ENCODE measurements around the gene ITGB7. TPM values are rescaled to one million over a fixed set of nuclear protein-coding genes. Genes with fewer than 3 reads are reported as not detected.
A peak's percentile ranks its signal among the peaks of the same experiment; 100 is the strongest.

The ITGB7 gene
- total and polyA plus RNA-seq, 9 of the 15 experiments (the other 6 are each of a cell fraction or from before 2014, with no cell fraction given): 0.06 to 2.0 (median 0.67) TPM

DNA sequence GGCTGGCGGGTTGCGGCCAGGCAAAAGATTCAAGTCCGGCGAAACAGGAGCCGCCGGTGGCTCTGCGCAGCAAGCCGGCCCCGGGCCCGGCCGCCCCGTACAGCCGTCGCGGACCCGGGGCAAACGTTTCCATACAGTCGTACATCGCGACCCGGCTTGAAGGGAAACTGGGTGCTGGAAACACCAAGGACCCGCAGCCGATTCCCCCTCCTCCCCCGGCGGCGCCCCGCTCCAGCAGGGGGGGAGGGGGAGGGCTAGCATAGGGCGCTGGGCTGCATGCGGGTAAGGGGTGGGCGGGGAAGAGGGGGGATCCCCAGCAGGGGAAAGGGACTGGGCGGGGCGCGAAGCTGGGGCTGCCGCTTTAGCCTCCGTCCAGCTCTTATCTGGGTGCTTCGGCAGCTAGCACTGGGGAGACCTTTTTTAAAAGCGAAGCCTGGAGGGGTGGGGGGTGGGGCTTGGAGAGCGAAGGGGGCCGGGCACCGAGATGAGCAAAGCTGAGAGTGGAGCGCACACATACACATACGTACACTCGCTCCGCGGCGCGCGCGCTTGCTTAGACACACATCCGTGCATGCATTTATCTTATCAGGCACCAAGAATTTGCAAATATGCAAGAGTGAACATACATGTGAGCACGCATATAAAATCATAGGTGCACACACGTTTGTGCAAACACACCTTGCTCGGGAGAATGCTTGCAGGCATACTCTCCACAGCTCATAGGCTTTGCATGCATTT, 13.1 kb upstream of the ITGB7 start (continued):
- no peak for TF ChIP-seq NEUROD1 (IDR thresholded peaks at IDR 0.05; ENCODE audit: borderline replicate concordance, low read depth, low read length, partially characterized antibody)
- TF ChIP-seq KDM1A (IDR thresholded peaks at IDR 0.05): peak in 1 of 2 experiments; percentile 96; a peak in 2 of 4 replicates
- TF ChIP-seq MYBL2 (IDR thresholded peaks at IDR 0.05; ENCODE audit: low read depth): no peak
- no peak for TF ChIP-seq MYBL2 (CRISPR knock-in tag; IDR thresholded peaks at IDR 0.05; ENCODE audit: borderline replicate concordance)
- TF ChIP-seq NFIX (CRISPR knock-in tag; IDR thresholded peaks at IDR 0.05; ENCODE audit: low read depth): no peak
- TF ChIP-seq, protein P1, sequence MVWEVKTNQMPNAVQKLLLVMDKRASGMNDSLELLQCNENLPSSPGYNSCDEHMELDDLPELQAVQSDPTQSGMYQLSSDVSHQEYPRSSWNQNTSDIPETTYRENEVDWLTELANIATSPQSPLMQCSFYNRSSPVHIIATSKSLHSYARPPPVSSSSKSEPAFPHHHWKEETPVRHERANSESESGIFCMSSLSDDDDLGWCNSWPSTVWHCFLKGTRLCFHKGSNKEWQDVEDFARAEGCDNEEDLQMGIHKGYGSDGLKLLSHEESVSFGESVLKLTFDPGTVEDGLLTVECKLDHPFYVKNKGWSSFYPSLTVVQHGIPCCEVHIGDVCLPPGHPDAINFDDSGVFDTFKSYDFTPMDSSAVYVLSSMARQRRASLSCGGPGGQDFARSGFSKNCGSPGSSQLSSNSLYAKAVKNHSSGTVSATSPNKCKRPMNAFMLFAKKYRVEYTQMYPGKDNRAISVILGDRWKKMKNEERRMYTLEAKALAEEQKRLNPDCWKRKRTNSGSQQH (CRISPR knock-in tag; IDR thresholded peaks at IDR 0.05): no peak
- TF ChIP-seq, protein P2, sequence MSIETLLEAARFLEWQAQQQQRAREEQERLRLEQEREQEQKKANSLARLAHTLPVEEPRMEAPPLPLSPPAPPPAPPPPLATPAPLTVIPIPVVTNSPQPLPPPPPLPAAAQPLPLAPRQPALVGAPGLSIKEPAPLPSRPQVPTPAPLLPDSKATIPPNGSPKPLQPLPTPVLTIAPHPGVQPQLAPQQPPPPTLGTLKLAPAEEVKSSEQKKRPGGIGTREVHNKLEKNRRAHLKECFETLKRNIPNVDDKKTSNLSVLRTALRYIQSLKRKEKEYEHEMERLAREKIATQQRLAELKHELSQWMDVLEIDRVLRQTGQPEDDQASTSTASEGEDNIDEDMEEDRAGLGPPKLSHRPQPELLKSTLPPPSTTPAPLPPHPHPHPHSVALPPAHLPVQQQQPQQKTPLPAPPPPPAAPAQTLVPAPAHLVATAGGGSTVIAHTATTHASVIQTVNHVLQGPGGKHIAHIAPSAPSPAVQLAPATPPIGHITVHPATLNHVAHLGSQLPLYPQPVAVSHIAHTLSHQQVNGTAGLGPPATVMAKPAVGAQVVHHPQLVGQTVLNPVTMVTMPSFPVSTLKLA (conservative IDR thresholded peaks at IDR 0.05): peak in 1 of 2 experiments; percentile 46; a peak in 1 of 4 replicates
- no peak for TF ChIP-seq SIX5 (IDR thresholded peaks at IDR 0.05; ENCODE audit: borderline replicate concordance in 1 of 2, insufficient read depth in 1 of 2, low read depth in 1 of 2, low read length in 2 of 2)
- TF ChIP-seq CBX2 (IDR thresholded peaks at IDR 0.05; ENCODE audit: insufficient read depth, low read length, poor library complexity, severe bottlenecking): no peak
- TF ChIP-seq CREM (IDR thresholded peaks at IDR 0.05; ENCODE audit: low read depth): no peak
- TF ChIP-seq NR3C1 (CRISPR knock-in tag; IDR thresholded peaks at IDR 0.05): no peak
- TF ChIP-seq, protein P3, sequence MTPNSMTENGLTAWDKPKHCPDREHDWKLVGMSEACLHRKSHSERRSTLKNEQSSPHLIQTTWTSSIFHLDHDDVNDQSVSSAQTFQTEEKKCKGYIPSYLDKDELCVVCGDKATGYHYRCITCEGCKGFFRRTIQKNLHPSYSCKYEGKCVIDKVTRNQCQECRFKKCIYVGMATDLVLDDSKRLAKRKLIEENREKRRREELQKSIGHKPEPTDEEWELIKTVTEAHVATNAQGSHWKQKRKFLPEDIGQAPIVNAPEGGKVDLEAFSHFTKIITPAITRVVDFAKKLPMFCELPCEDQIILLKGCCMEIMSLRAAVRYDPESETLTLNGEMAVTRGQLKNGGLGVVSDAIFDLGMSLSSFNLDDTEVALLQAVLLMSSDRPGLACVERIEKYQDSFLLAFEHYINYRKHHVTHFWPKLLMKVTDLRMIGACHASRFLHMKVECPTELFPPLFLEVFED (CRISPR knock-in tag; conservative IDR thresholded peaks at IDR 0.05): no peak
- TF ChIP-seq, protein P4, sequence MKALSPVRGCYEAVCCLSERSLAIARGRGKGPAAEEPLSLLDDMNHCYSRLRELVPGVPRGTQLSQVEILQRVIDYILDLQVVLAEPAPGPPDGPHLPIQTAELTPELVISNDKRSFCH (CRISPR knock-in tag; IDR thresholded peaks at IDR 0.05): no peak
- TF ChIP-seq, protein P4 (tag; IDR thresholded peaks at IDR 0.05): no peak
- TF ChIP-seq JUND (IDR thresholded peaks at IDR 0.05; ENCODE audit: borderline replicate concordance, low read depth, low read length): no peak
- no peak for TF ChIP-seq JUND (tag; IDR thresholded peaks at IDR 0.05; ENCODE audit: borderline replicate concordance, low read depth, low read length)
- no peak for TF ChIP-seq FUS (optimal IDR thresholded peaks at IDR 0.05; ENCODE audit: low read depth, low read length)
- TF ChIP-seq, protein P5, sequence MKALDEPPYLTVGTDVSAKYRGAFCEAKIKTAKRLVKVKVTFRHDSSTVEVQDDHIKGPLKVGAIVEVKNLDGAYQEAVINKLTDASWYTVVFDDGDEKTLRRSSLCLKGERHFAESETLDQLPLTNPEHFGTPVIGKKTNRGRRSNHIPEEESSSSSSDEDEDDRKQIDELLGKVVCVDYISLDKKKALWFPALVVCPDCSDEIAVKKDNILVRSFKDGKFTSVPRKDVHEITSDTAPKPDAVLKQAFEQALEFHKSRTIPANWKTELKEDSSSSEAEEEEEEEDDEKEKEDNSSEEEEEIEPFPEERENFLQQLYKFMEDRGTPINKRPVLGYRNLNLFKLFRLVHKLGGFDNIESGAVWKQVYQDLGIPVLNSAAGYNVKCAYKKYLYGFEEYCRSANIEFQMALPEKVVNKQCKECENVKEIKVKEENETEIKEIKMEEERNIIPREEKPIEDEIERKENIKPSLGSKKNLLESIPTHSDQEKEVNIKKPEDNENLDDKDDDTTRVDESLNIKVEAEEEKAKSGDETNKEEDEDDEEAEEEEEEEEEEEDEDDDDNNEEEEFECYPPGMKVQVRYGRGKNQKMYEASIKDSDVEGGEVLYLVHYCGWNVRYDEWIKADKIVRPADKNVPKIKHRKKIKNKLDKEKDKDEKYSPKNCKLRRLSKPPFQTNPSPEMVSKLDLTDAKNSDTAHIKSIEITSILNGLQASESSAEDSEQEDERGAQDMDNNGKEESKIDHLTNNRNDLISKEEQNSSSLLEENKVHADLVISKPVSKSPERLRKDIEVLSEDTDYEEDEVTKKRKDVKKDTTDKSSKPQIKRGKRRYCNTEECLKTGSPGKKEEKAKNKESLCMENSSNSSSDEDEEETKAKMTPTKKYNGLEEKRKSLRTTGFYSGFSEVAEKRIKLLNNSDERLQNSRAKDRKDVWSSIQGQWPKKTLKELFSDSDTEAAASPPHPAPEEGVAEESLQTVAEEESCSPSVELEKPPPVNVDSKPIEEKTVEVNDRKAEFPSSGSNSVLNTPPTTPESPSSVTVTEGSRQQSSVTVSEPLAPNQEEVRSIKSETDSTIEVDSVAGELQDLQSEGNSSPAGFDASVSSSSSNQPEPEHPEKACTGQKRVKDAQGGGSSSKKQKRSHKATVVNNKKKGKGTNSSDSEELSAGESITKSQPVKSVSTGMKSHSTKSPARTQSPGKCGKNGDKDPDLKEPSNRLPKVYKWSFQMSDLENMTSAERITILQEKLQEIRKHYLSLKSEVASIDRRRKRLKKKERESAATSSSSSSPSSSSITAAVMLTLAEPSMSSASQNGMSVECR (CRISPR knock-in tag; IDR thresholded peaks at IDR 0.05): 0 out of 2 replicates have a peak, but pooled peaks have one; percentile 0
